Cardiac fibroblast (primary cell): Measurements from ENCODE around the gene CELF2.

Source experiments
- DNase-seq, 2 donors: peaks; one replicate each; pipeline versions ENCODE4 v3.0.0 to v3.0.0-alpha.2; 2010; ENCODE audit warnings: low read depth in 2 of 2
- H3K4me3 ChIP-seq, 2 donors: replicated peaks in 1 of 2; 1 replicate in 1 of 2; 2 replicates in 1 of 2; pipeline ENCODE4 v1.5.1; 2011; ENCODE audit warnings: low read depth in 2 of 2, low read length in 2 of 2, mild to moderate bottlenecking in 2 of 2, moderate library complexity in 1 of 2
- CTCF ChIP-seq: IDR thresholded peaks from one replicate; pipeline ENCODE4 v1.5.1; 2011; ENCODE audit warnings: low read depth, mild to moderate bottlenecking, low read length, inconsistent platforms

Gene CELF2

DNA sequence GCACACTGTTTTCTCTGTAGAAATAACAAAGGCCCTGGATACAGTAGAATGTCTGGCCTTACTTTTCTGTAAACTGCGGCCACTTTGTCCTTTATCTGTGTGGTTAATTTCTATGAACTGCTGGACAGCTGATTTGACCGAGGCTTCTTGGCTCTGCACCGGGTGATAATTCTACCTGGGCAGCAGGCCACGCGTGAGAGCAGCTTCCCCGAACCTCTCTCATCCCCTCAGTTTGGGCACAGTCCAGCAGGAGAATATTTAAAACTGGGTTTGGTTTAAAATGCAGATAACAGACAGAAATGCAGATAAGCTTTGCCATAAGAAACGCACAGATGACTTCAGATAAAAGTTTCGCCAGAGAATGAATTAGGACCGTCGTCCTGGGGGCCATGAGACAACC lies 81.0 kb downstream of the CELF2 start:
- no peak for TF ChIP-seq CTCF
- DNase-seq = no peak

GRCh38 chr10:11104772-11105675 lies 87.4 kb downstream of the CELF2 start:
- H3K4me3 ChIP-seq = no peak overlapping the region
- TF ChIP-seq CTCF = no peak
- DNase-seq = no peak

More for the DNA sequence above, 81.0 kb downstream of the CELF2 start:
- no peak overlapping the region for H3K4me3 ChIP-seq

DNA sequence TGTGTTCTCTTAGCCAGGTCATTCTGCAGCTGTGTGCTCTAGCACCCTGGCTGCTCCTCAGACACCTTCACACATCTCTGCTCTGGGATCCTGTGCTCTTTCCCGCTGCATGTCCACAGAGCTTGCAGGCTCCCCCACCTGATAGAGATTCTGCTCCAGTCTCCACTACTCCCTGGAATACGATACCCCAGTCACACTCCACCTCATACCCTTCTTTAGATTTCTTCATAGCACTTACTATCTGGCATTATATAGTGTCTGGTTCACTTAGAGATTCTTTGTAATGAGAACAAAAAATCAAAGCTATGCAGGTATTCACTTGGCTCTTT lies 88.0 kb downstream of the CELF2 start:
- no peak overlapping the region for H3K4me3 ChIP-seq
- DNase-seq = no peak
- no peak for TF ChIP-seq CTCF

- DNase-seq = no peak
- no peak for TF ChIP-seq CTCF
- H3K4me3 ChIP-seq = no peak overlapping the region
Measured at GRCh38 chr10:11106621-11107374, 89.1 kb downstream of the CELF2 start.

- no peak for TF ChIP-seq CTCF
Measured at GRCh38 chr10:11107948-11108347, 90.3 kb downstream of the CELF2 start.

DNA sequence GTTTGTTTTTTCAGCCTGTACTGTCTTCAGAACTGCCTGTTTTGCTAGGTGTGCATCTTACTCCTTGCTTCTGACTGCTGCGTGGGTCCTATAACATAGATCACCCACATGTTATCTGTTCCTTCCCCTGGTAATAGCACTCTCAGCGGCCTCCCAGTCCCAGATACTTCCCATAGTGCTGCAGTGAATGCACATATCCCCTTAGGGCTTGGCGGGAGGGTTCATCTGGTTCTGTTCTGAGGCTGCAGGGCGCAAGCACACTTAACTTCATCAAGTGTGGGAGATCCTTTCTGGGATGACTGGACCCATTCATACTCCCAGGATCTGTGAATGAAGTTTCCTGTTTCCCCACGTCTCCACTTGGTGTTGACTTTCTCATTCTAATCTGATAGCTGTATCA lies 90.7 kb downstream of the CELF2 start:
- H3K4me3 ChIP-seq = no peak overlapping the region
- TF ChIP-seq CTCF = no peak
- no peak for DNase-seq

More at GRCh38 chr10:11107948-11108347, 90.3 kb downstream of the CELF2 start:
- H3K4me3 ChIP-seq = no peak overlapping the region
- no peak for DNase-seq
